Stimulated activated CD4-positive, alpha-beta T cell treated with anti-CD3 and anti-CD28 coated beads, TNF-alpha, amount 100 ng/mL, for 1 hour (primary cell): Measurements from ENCODE around the gene CKAP5.

Experiments
- DNase-seq, 3 donors: peaks; one replicate each; pipeline ENCODE4 v3.0.0-alpha.2; 2020; ENCODE audit warnings: low read depth in 3 of 3, low spot score in 1 of 3

Gene CKAP5

GRCh38 chr11:46769636-46770221 lies 76.4 kb downstream of the CKAP5 start:
- no peak for DNase-seq

- DNase-seq = no peak
Measured at GRCh38 chr11:46766656-46767055, 79.4 kb downstream of the CKAP5 start.

- DNase-seq = no peak
Measured at GRCh38 chr11:46762248-46762647, 83.8 kb downstream of the CKAP5 start.

GRCh38 chr11:46761807-46762206 lies 84.3 kb downstream of the CKAP5 start:
- DNase-seq = no peak

- no peak for DNase-seq
Measured at GRCh38 chr11:46760429-46761128, 85.5 kb downstream of the CKAP5 start.

GRCh38 chr11:46759196-46759595 lies 86.9 kb downstream of the CKAP5 start:
- no peak for DNase-seq

GRCh38 chr11:46755962-46756361 lies 90.1 kb downstream of the CKAP5 start:
- no peak for DNase-seq

GRCh38 chr11:46747150-46747549 lies 98.9 kb downstream of the CKAP5 start:
- no peak for DNase-seq

- no peak for DNase-seq
Measured at GRCh38 chr11:46745995-46746394, 100.1 kb downstream of the CKAP5 start.

GRCh38 chr11:46745328-46745727 lies 100.8 kb downstream of the CKAP5 start:
- no peak for DNase-seq

GRCh38 chr11:46743693-46744339 lies 102.3 kb downstream of the CKAP5 start:
- DNase-seq = no peak

- DNase-seq = no peak
Measured at GRCh38 chr11:46743043-46743442, 103.0 kb downstream of the CKAP5 start.

- DNase-seq = no peak
Measured at GRCh38 chr11:46741600-46742484, 104.2 kb downstream of the CKAP5 start.

- DNase-seq = no peak
Measured at GRCh38 chr11:46738887-46739286, 107.2 kb downstream of the CKAP5 start.

GRCh38 chr11:46737699-46738098 lies 108.4 kb downstream of the CKAP5 start:
- DNase-seq = no peak

- no peak for DNase-seq
Measured at GRCh38 chr11:46736615-46737014, 109.5 kb downstream of the CKAP5 start.

GRCh38 chr11:46736146-46736545 lies 109.9 kb downstream of the CKAP5 start:
- no peak for DNase-seq

- DNase-seq = no peak
Measured at GRCh38 chr11:46733234-46733633, 112.8 kb downstream of the CKAP5 start.

- DNase-seq = no peak
Measured at GRCh38 chr11:46731545-46731944, 114.5 kb downstream of the CKAP5 start.

GRCh38 chr11:46729110-46730027 lies 116.7 kb downstream of the CKAP5 start:
- DNase-seq = no peak

- DNase-seq = no peak
Measured at GRCh38 chr11:46728659-46729040, 117.4 kb downstream of the CKAP5 start.
